Measurements from ENCODE around the gene CLEC4M.
A peak's percentile ranks its signal among the peaks of the same experiment; 100 is the strongest.
"Not testable (repeated sequence)": the region's sequence is repeated elsewhere in the genome, so short reads cannot be mapped to it uniquely, and the experiment has no call there.

CLEC4M gene

GRCh38 chr19:7751157-7751783, 11.8 kb upstream of the CLEC4M start:
- no peak for TF ChIP-seq CTCF (IDR thresholded peaks at IDR 0.05; ENCODE audit: insufficient read depth, low read length, poor library complexity, severe bottlenecking)
- DNase-seq (ENCODE audit: extremely low read depth, insufficient read length) = peak; percentile 48
- Histone ChIP-seq H3K36me3 (ENCODE audit: control insufficient read depth, insufficient read depth, low read length) (no peaks in the 10 kb centered on the region), H3K4me3 (replicated peaks; ENCODE audit: low read depth, low read length) (no peak overlapping the region), H3K27me3 (replicated peaks; ENCODE audit: control insufficient read depth, insufficient read depth, low read length) (no peaks in the 10 kb centered on the region)

- H3K27me3 ChIP-seq (replicated peaks; ENCODE audit: control insufficient read depth, insufficient read depth, low read length) = no peaks in the 10 kb centered on the region
- H3K36me3 ChIP-seq (ENCODE audit: control insufficient read depth, insufficient read depth, low read length) = no peaks in the 10 kb centered on the region
- DNase-seq (ENCODE audit: extremely low read depth, insufficient read length) = no peak
- no peak for TF ChIP-seq CTCF (IDR thresholded peaks at IDR 0.05; ENCODE audit: insufficient read depth, low read length, poor library complexity, severe bottlenecking)
- H3K4me3 ChIP-seq (replicated peaks; ENCODE audit: low read depth, low read length) = no peak overlapping the region
Measured at GRCh38 chr19:7756258-7756657, 6.8 kb upstream of the CLEC4M start.

- Histone ChIP-seq H3K36me3 (ENCODE audit: control insufficient read depth, insufficient read depth, low read length) (no peaks in the 10 kb centered on the region), H3K4me3 (replicated peaks; ENCODE audit: low read depth, low read length) (no peak overlapping the region), H3K27me3 (replicated peaks; ENCODE audit: control insufficient read depth, insufficient read depth, low read length) (no peaks in the 10 kb centered on the region)
- DNase-seq (ENCODE audit: extremely low read depth, insufficient read length) = no peak
- no peak for TF ChIP-seq CTCF (IDR thresholded peaks at IDR 0.05; ENCODE audit: insufficient read depth, low read length, poor library complexity, severe bottlenecking)
Measured at GRCh38 chr19:7757358-7757757, 5.7 kb upstream of the CLEC4M start.

- H3K27me3 ChIP-seq (replicated peaks; ENCODE audit: control insufficient read depth, insufficient read depth, low read length) = no peaks in the 10 kb centered on the region
- DNase-seq (ENCODE audit: extremely low read depth, insufficient read length) = no peak
- no peaks in the 10 kb centered on the region for H3K36me3 ChIP-seq (ENCODE audit: control insufficient read depth, insufficient read depth, low read length)
- no peak for TF ChIP-seq CTCF (IDR thresholded peaks at IDR 0.05; ENCODE audit: insufficient read depth, low read length, poor library complexity, severe bottlenecking)
- no peak overlapping the region for H3K4me3 ChIP-seq (replicated peaks; ENCODE audit: low read depth, low read length)
Measured at GRCh38 chr19:7759156-7759555, 3.9 kb upstream of the CLEC4M start.

- H3K27me3 ChIP-seq (replicated peaks; ENCODE audit: control insufficient read depth, insufficient read depth, low read length) = no peaks in the 10 kb centered on the region
- no peak for DNase-seq (ENCODE audit: extremely low read depth, insufficient read length)
- no peak overlapping the region for H3K4me3 ChIP-seq (replicated peaks; ENCODE audit: low read depth, low read length)
- H3K36me3 ChIP-seq (ENCODE audit: control insufficient read depth, insufficient read depth, low read length) = no peaks in the 10 kb centered on the region
- TF ChIP-seq CTCF (IDR thresholded peaks at IDR 0.05; ENCODE audit: insufficient read depth, low read length, poor library complexity, severe bottlenecking) = no peak
Measured at GRCh38 chr19:7763696-7764095, 653 bp downstream of the CLEC4M start.

- not testable (repeated sequence) for H3K27me3 ChIP-seq (replicated peaks; ENCODE audit: control insufficient read depth, insufficient read depth, low read length); H3K4me3 ChIP-seq (replicated peaks; ENCODE audit: low read depth, low read length); DNase-seq (ENCODE audit: extremely low read depth, insufficient read length); H3K36me3 ChIP-seq (ENCODE audit: control insufficient read depth, insufficient read depth, low read length)
Measured at GRCh38 chr19:7764157-7764556, 1.1 kb downstream of the CLEC4M start.

GRCh38 chr19:7765043-7765442, 2.0 kb downstream of the CLEC4M start:
- not testable (repeated sequence) for H3K27me3 ChIP-seq (replicated peaks; ENCODE audit: control insufficient read depth, insufficient read depth, low read length); DNase-seq (ENCODE audit: extremely low read depth, insufficient read length); H3K36me3 ChIP-seq (ENCODE audit: control insufficient read depth, insufficient read depth, low read length); H3K4me3 ChIP-seq (replicated peaks; ENCODE audit: low read depth, low read length)
